Vagina (tissue), 2 donors: ENCODE data around the gene MAST2. TPM values are rescaled to one million over a fixed set of nuclear protein-coding genes. Genes with fewer than 3 reads are reported as not detected.
"Not testable (repeated sequence)": the region's sequence is repeated elsewhere in the genome, so short reads cannot be mapped to it uniquely, and the experiment has no call there.

Experiments
- DNase-seq, 2 donors: peaks; one replicate each; pipeline ENCODE4 v3.0.0-alpha.2; 2017; ENCODE audit errors: extremely low spot score in 2 of 2
- H3K27ac ChIP-seq: fragments of 200-600 bp; sonication (generic); one replicate; pipeline ENCODE4 v1.5.1; 2019
- H3K27me3 ChIP-seq: fragments of 200-600 bp; sonication (generic); one replicate; pipeline ENCODE4 v1.5.1; 2019
- H3K36me3 ChIP-seq, 2 donors: fragments of 200-600 bp; sonication (generic); one replicate each; pipeline ENCODE4 v1.5.1; 2017 to 2019
- H3K4me1 ChIP-seq: fragments of 200-600 bp; sonication (generic); one replicate; pipeline ENCODE4 v1.5.1; 2019
- H3K4me3 ChIP-seq, 2 donors: fragments of 200-600 bp; sonication (generic); 1 replicate in 1 of 2; 2 replicates in 1 of 2; pipeline ENCODE4 v1.5.1; 2016 to 2019
- H3K9me3 ChIP-seq: fragments of 200-600 bp; sonication (generic); one replicate; pipeline ENCODE4 v1.5.1; 2019
- POLR2A ChIP-seq, 2 donors: fragments of 450-650 bp; IDR thresholded peaks; one replicate each; pipeline ENCODE4 v1.6.1; 2017; ENCODE audit warnings: antibody characterized with exemption in 2 of 2, mild to moderate bottlenecking in 2 of 2, moderate library complexity in 2 of 2
- POLR2AphosphoS5 ChIP-seq, 2 donors: sonication (generic); formaldehyde crosslinking; IDR thresholded peaks; one replicate each; pipeline ENCODE4 v1.9.0; 2017; ENCODE audit warnings: antibody characterized with exemption in 2 of 2, mild to moderate bottlenecking in 2 of 2, low read depth in 1 of 2; ENCODE audit not compliant: insufficient read depth in 1 of 2
- intact Hi-C: fragments of 100-400 bp; cut with DNase I; formaldehyde crosslinking; loops from one replicate; pipeline ENCODE4 v1.15.1; 2023
- total RNA-seq: library from RNA; depleted of rRNA; stranded (reverse); fragments of >200 nt; gene quantifications from one replicate; pipeline ENCODE4 v1.2.3, GENCODE V29; 2016
- TF ChIP-seq, protein P1 (sequence below), 3 experiments: fragments of 450-650 bp in 2 of 3; fragments of 200-600 bp in 1 of 3; sonication (generic) in 1 of 3; IDR thresholded peaks; one replicate each; pipeline ENCODE4 v1.5.1; 2017 to 2019; ENCODE audit warnings: antibody characterized with exemption in 3 of 3, mild to moderate bottlenecking in 2 of 3, moderate library complexity in 2 of 3

Gene MAST2
- total RNA-seq, 1 donor from 2014 or later = 28.2 TPM

DNA sequence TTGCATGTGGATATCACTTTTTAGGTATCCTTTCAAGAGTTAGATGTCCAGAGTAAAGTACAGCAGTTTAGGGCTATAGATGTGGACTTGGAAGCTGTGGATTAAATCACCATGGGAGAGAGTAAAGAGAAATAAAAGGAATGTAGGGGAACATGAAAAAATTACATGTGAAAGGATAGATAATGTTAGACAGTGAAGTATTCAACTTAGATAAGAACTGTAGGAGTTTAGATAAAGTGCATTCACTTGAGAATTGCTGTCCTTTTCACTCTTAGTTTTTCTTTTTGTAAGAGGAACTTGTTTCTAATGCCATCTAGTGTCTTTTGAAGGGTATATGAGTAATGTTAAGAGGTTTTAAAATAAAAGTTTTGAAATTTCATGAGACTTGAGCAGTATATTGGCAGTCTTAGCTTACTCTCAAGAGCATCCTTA is 40.1 kb downstream of the MAST2 start:
- H3K4me1 ChIP-seq = peaks cover 5% of the 10 kb centered on the region

DNA sequence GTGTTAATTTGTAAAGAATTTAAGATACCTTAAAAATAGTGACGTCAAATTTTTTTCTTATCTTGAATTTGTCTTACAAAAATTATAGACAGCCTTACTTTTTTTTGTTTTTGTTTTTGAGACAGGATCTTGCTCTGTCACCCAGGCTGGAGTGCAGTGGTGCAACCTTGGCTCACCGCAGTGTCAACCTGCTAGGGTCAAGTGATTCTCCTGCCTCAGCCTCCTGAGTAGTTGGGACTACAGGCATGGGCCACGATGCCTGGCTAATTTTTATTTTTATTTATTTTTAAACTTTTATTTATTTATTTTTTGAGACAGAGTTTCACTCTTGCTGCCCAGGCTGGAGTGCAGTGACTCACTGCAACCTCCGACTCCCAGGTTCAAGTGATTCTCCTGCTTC is 40.6 kb downstream of the MAST2 start:
- H3K9me3 ChIP-seq, H3K27me3 ChIP-seq, intact Hi-C loops, H3K4me3 ChIP-seq, H3K27ac ChIP-seq, H3K36me3 ChIP-seq, H3K4me1 ChIP-seq, DNase-seq: not testable (repeated sequence)

More for the DNA sequence above, 40.1 kb downstream of the MAST2 start:
- Histone ChIP-seq H3K9me3 (no peaks in the 10 kb centered on the region), H3K36me3 (no peaks in the 10 kb centered on the region), H3K27me3 (no peaks in the 10 kb centered on the region), H3K27ac (no peak overlapping the region), H3K4me3 (no peak overlapping the region)
- TF ChIP-seq POLR2AphosphoS5 (IDR thresholded peaks at IDR 0.05; ENCODE audit: insufficient read depth in 1 of 2, low read depth in 1 of 2) = no peak
- TF ChIP-seq POLR2A (IDR thresholded peaks at IDR 0.05) = no peak
- TF ChIP-seq, protein P1, sequence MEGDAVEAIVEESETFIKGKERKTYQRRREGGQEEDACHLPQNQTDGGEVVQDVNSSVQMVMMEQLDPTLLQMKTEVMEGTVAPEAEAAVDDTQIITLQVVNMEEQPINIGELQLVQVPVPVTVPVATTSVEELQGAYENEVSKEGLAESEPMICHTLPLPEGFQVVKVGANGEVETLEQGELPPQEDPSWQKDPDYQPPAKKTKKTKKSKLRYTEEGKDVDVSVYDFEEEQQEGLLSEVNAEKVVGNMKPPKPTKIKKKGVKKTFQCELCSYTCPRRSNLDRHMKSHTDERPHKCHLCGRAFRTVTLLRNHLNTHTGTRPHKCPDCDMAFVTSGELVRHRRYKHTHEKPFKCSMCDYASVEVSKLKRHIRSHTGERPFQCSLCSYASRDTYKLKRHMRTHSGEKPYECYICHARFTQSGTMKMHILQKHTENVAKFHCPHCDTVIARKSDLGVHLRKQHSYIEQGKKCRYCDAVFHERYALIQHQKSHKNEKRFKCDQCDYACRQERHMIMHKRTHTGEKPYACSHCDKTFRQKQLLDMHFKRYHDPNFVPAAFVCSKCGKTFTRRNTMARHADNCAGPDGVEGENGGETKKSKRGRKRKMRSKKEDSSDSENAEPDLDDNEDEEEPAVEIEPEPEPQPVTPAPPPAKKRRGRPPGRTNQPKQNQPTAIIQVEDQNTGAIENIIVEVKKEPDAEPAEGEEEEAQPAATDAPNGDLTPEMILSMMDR (IDR thresholded peaks at IDR 0.05) = no peak
- DNase-seq = no peak
- intact Hi-C loops = no loop called here

- Histone ChIP-seq H3K27ac (no peak overlapping the region), H3K4me3 (no peak overlapping the region), H3K27me3 (no peaks in the 10 kb centered on the region), H3K36me3 (no peaks in the 10 kb centered on the region), H3K9me3 (no peaks in the 10 kb centered on the region), H3K4me1 (peaks cover 5% of the 10 kb centered on the region)
- no peak for DNase-seq
- TF ChIP-seq, protein P1 (IDR thresholded peaks at IDR 0.05) = no peak
- TF ChIP-seq POLR2AphosphoS5 (IDR thresholded peaks at IDR 0.05; ENCODE audit: insufficient read depth in 1 of 2, low read depth in 1 of 2) (no peak), POLR2A (IDR thresholded peaks at IDR 0.05) (no peak)
- intact Hi-C loops = no loop called here
Observed at GRCh38 chr1:45846931-45847330, 43.5 kb downstream of the MAST2 start.

GRCh38 chr1:45848097-45848496 is 44.7 kb downstream of the MAST2 start:
- intact Hi-C loops = no loop called here
- H3K4me1 ChIP-seq = peaks cover 4% of the 10 kb centered on the region
- no peaks in the 10 kb centered on the region for H3K27me3 ChIP-seq
- H3K9me3 ChIP-seq = no peaks in the 10 kb centered on the region
- DNase-seq = no peak
- no peak overlapping the region for H3K27ac ChIP-seq
- no peaks in the 10 kb centered on the region for H3K36me3 ChIP-seq
- no peak overlapping the region for H3K4me3 ChIP-seq
- TF ChIP-seq, protein P1 (IDR thresholded peaks at IDR 0.05) = no peak
- TF ChIP-seq POLR2AphosphoS5 (IDR thresholded peaks at IDR 0.05; ENCODE audit: insufficient read depth in 1 of 2, low read depth in 1 of 2) = no peak
- no peak for TF ChIP-seq POLR2A (IDR thresholded peaks at IDR 0.05)

DNA sequence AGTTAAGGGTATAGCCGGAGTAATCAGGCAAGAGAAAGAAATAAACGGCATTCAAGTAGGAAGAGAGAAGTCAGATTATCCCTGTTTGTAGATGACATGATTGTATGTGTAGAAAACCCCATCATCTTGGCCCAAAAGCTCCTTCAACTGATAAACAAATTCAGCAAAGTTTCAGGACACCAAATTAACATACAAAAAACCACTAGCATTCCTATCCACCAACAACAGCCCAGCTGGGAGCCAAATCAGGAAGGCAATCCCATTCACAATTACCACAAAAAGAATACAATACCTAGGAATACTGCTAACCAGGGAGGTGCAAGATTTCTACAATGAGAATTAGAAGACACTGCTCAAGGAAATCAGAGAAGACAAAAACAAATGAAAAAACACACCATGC is 45.3 kb downstream of the MAST2 start:
- Histone ChIP-seq H3K27ac (no peak overlapping the region), H3K27me3 (no peaks in the 10 kb centered on the region), H3K36me3 (no peaks in the 10 kb centered on the region), H3K9me3 (no peaks in the 10 kb centered on the region), H3K4me1 (no peaks in the 10 kb centered on the region), H3K4me3 (no peak overlapping the region)
- no peak for DNase-seq
- intact Hi-C loops = no loop called here
- TF ChIP-seq, protein P1 (IDR thresholded peaks at IDR 0.05) = no peak
- TF ChIP-seq POLR2AphosphoS5 (IDR thresholded peaks at IDR 0.05; ENCODE audit: insufficient read depth in 1 of 2, low read depth in 1 of 2) (no peak), POLR2A (IDR thresholded peaks at IDR 0.05) (no peak)

- Histone ChIP-seq H3K27me3 (no peaks in the 10 kb centered on the region), H3K4me3 (no peak overlapping the region), H3K36me3 (no peaks in the 10 kb centered on the region), H3K27ac (no peak overlapping the region), H3K4me1 (no peaks in the 10 kb centered on the region), H3K9me3 (no peaks in the 10 kb centered on the region)
- TF ChIP-seq, protein P1 (IDR thresholded peaks at IDR 0.05) = no peak
- TF ChIP-seq POLR2AphosphoS5 (IDR thresholded peaks at IDR 0.05; ENCODE audit: insufficient read depth in 1 of 2, low read depth in 1 of 2) (no peak), POLR2A (IDR thresholded peaks at IDR 0.05) (no peak)
- intact Hi-C loops = no loop called here
- DNase-seq = no peak
Observed at GRCh38 chr1:45850017-45850416, 46.6 kb downstream of the MAST2 start.
